Neural cell (in vitro differentiated cells): ENCODE measurements around the gene MBD5. TPM values are rescaled to one million over a fixed set of nuclear protein-coding genes. Genes with fewer than 3 reads are reported as not detected.

Source experiments
- H2AFZ ChIP-seq: fragments of 200-600, 300-800 bp; sonication (generic), shearing (Covaris generic); 2 replicates; pipeline ENCODE4 v1.6.0; 2014; ENCODE audit warnings: low read depth, mild to moderate bottlenecking, antibody characterized with exemption, low read length, moderate library complexity
- H3F3A ChIP-seq: fragments of 200-600 bp; shearing (Covaris generic); 2 replicates; pipeline ENCODE4 v1.6.1; 2016; ENCODE audit warnings: mild to moderate bottlenecking, moderate library complexity, mixed read lengths, antibody characterized with exemption, low read length; ENCODE audit not compliant: insufficient read depth, poor library complexity, severe bottlenecking
- H3K27ac ChIP-seq: fragments of 200-600, 300-800 bp; sonication (generic), shearing (Covaris generic); 2 replicates; pipeline ENCODE4 v1.5.1; 2014; ENCODE audit warnings: mild to moderate bottlenecking, low read length, moderate library complexity
- H3K27me3 ChIP-seq: fragments of 300-800, 200-600 bp; sonication (generic), shearing (Covaris generic); 2 replicates; pipeline ENCODE4 v1.6.0; 2014; ENCODE audit warnings: mild to moderate bottlenecking, low read depth, low read length, moderate library complexity; ENCODE audit not compliant: insufficient read depth
- H3K36me3 ChIP-seq: fragments of 300-800, 200-600 bp; sonication (generic), shearing (Covaris generic); 2 replicates; pipeline ENCODE4 v1.5.1; 2014; ENCODE audit warnings: mild to moderate bottlenecking, antibody characterized with exemption, low read length, moderate library complexity; ENCODE audit not compliant: insufficient read depth
- H3K4me2 ChIP-seq: fragments of 300-800, 200-600 bp; sonication (generic), shearing (Covaris generic); 2 replicates; pipeline ENCODE4 v1.6.0; 2014; ENCODE audit warnings: mild to moderate bottlenecking, low read length
- H3K4me3 ChIP-seq: fragments of 300-800, 200-600 bp; sonication (generic), shearing (Covaris generic); 2 replicates; pipeline ENCODE4 v1.5.1; 2014; ENCODE audit warnings: mild to moderate bottlenecking, low read length, moderate library complexity
- H3K79me2 ChIP-seq: fragments of 200-600 bp; shearing (Covaris generic); replicated peaks from 2 replicates; pipeline ENCODE4 v1.6.0; 2014; ENCODE audit warnings: mild to moderate bottlenecking, low read length, moderate library complexity; ENCODE audit not compliant: insufficient read depth
- H3K9ac ChIP-seq: fragments of 300-800, 200-600 bp; sonication (generic), shearing (Covaris generic); 2 replicates; pipeline ENCODE4 v1.6.1; 2016; ENCODE audit warnings: mild to moderate bottlenecking, low read length, mixed read lengths
- H3K9me2 ChIP-seq: fragments of 200-600 bp; shearing (Covaris generic); 2 replicates; pipeline ENCODE4 v1.6.1; 2016; ENCODE audit warnings: mild to moderate bottlenecking, low read length, mixed read lengths; ENCODE audit not compliant: insufficient read depth
- H3K9me3 ChIP-seq: fragments of 200-600, 300-800 bp; sonication (generic), shearing (Covaris generic); 2 replicates; pipeline ENCODE4 v1.6.1; 2016; ENCODE audit warnings: mild to moderate bottlenecking, mixed run types, low read length, moderate library complexity, mixed read lengths
- H4K20me1 ChIP-seq: fragments of 200-600 bp; shearing (Covaris generic); 2 replicates; pipeline ENCODE4 v1.6.1; 2016; ENCODE audit warnings: mild to moderate bottlenecking, mixed run types; ENCODE audit not compliant: insufficient read depth
- EP300 ChIP-seq: fragments of 450-650 bp; conservative IDR thresholded peaks from 2 replicates; pipeline ENCODE4 v1.6.1; 2014; ENCODE audit warnings: antibody characterized with exemption, mild to moderate bottlenecking, moderate library complexity; ENCODE audit not compliant: poor library complexity, severe bottlenecking
- EZH2 ChIP-seq: fragments of 200-600, 300-800 bp; shearing (Covaris generic), sonication (generic); IDR thresholded peaks from 2 replicates; pipeline ENCODE4 v1.6.1; 2014; ENCODE audit warnings: antibody characterized with exemption, low read length, borderline replicate concordance, mild to moderate bottlenecking; ENCODE audit not compliant: insufficient read depth, poor library complexity, severe bottlenecking
- MXI1 ChIP-seq: fragments of 450-650 bp; conservative IDR thresholded peaks from 2 replicates; pipeline ENCODE4 v1.6.1; 2014; ENCODE audit warnings: antibody characterized with exemption, mild to moderate bottlenecking; ENCODE audit not compliant: poor library complexity, severe bottlenecking
- POLR2AphosphoS5 ChIP-seq: IDR thresholded peaks from 2 replicates; pipeline ENCODE4 v1.6.1; 2012
- RAD21 ChIP-seq: fragments of 450-650 bp; conservative IDR thresholded peaks from 2 replicates; pipeline ENCODE4 v1.6.1; 2014; ENCODE audit warnings: antibody characterized with exemption, mild to moderate bottlenecking, moderate library complexity
- REST ChIP-seq: IDR thresholded peaks from 2 replicates; pipeline ENCODE4 v1.6.1; 2012; ENCODE audit warnings: borderline replicate concordance
- SMC3 ChIP-seq: fragments of 450-650 bp; conservative IDR thresholded peaks from 2 replicates; pipeline ENCODE4 v1.6.1; 2014; ENCODE audit warnings: antibody characterized with exemption, mild to moderate bottlenecking, moderate library complexity; ENCODE audit not compliant: poor library complexity
- TAF1 ChIP-seq: IDR thresholded peaks from 2 replicates; pipeline ENCODE4 v1.6.1; 2012; ENCODE audit warnings: low read depth
- polyA plus RNA-seq: library from polyadenylated mRNA; depleted of rRNA; stranded (reverse); fragments of >200 nt; gene quantifications from 2 replicates; pipeline ENCODE4 v1.2.3, GENCODE V29; 2014
- TF ChIP-seq, protein P1 (sequence below): fragments of 450-650 bp; IDR thresholded peaks from 2 replicates; pipeline ENCODE4 v1.5.1; 2014; ENCODE audit warnings: antibody characterized with exemption, mild to moderate bottlenecking, moderate library complexity; ENCODE audit not compliant: poor library complexity, severe bottlenecking

The MBD5 gene
- polyA plus RNA-seq, 1 donor from 2014 or later: 9.7 TPM

- H3K9me3 ChIP-seq: no peaks in the 10 kb centered on the region
- H2AFZ ChIP-seq: no peak overlapping the region
- TF ChIP-seq POLR2AphosphoS5 (no peak), EP300 (no peak), SMC3 (no peak), MXI1 (no peak)
- TF ChIP-seq, protein P1, sequence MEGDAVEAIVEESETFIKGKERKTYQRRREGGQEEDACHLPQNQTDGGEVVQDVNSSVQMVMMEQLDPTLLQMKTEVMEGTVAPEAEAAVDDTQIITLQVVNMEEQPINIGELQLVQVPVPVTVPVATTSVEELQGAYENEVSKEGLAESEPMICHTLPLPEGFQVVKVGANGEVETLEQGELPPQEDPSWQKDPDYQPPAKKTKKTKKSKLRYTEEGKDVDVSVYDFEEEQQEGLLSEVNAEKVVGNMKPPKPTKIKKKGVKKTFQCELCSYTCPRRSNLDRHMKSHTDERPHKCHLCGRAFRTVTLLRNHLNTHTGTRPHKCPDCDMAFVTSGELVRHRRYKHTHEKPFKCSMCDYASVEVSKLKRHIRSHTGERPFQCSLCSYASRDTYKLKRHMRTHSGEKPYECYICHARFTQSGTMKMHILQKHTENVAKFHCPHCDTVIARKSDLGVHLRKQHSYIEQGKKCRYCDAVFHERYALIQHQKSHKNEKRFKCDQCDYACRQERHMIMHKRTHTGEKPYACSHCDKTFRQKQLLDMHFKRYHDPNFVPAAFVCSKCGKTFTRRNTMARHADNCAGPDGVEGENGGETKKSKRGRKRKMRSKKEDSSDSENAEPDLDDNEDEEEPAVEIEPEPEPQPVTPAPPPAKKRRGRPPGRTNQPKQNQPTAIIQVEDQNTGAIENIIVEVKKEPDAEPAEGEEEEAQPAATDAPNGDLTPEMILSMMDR: no peak
- no peaks in the 10 kb centered on the region for H3K27me3 ChIP-seq
- H3K79me2 ChIP-seq: no peaks in the 10 kb centered on the region
- no peak overlapping the region for H3K27ac ChIP-seq
- no peak overlapping the region for H3K4me3 ChIP-seq
- no peaks in the 10 kb centered on the region for H4K20me1 ChIP-seq
- no peaks in the 10 kb centered on the region for H3K36me3 ChIP-seq
- H3K9ac ChIP-seq: no peak overlapping the region
- no peak overlapping the region for H3K4me2 ChIP-seq
- H3F3A ChIP-seq: no peaks in the 10 kb centered on the region
- H3K9me2 ChIP-seq: no peaks in the 10 kb centered on the region
Measured at GRCh38 chr2:148124271-148124670, 103.4 kb downstream of the MBD5 start.

GRCh38 chr2:148130581-148130980, 109.7 kb downstream of the MBD5 start:
- Histone ChIP-seq H3K27ac (no peak overlapping the region), H3K79me2 (no peaks in the 10 kb centered on the region), H4K20me1 (no peaks in the 10 kb centered on the region), H3F3A (no peaks in the 10 kb centered on the region), H3K9me3 (no peaks in the 10 kb centered on the region), H3K4me2 (no peak overlapping the region), H3K9ac (no peak overlapping the region), H3K9me2 (no peaks in the 10 kb centered on the region), H2AFZ (no peak overlapping the region), H3K4me3 (no peak overlapping the region), H3K36me3 (no peaks in the 10 kb centered on the region), H3K27me3 (no peaks in the 10 kb centered on the region)
- TF ChIP-seq REST (no peak), POLR2AphosphoS5 (no peak), EP300 (no peak), SMC3 (no peak), EZH2 (no peak), TAF1 (no peak), MXI1 (no peak), RAD21 (no peak)
- TF ChIP-seq, protein P1: no peak
